Activated CD4-positive, alpha-beta T cell treated with anti-CD3 and anti-CD28 coated beads for 48 hours (primary cell): ENCODE measurements around the gene NRCAM.

ENCODE experiments used
- DNase-seq: peaks from one replicate; pipeline ENCODE4 v3.0.0-alpha.2; 2020

The NRCAM gene

GRCh38 chr7:108190891-108191290 is 265.3 kb downstream of the NRCAM start:
- DNase-seq, result no peak

GRCh38 chr7:108189733-108190388 is 266.4 kb downstream of the NRCAM start:
- no peak for DNase-seq

GRCh38 chr7:108188724-108189123 is 267.5 kb downstream of the NRCAM start:
- no peak for DNase-seq

GRCh38 chr7:108181073-108181985 is 274.9 kb downstream of the NRCAM start:
- DNase-seq, result no peak

GRCh38 chr7:108178398-108178797 is 277.8 kb downstream of the NRCAM start:
- no peak for DNase-seq

GRCh38 chr7:108171164-108171563 is 285.1 kb downstream of the NRCAM start:
- no peak for DNase-seq

- no peak for DNase-seq
These were observed 286.0 kb downstream of the NRCAM start for GRCh38 chr7:108170251-108170650.

- DNase-seq, result no peak
These were observed 288.8 kb downstream of the NRCAM start for GRCh38 chr7:108167460-108167859.

GRCh38 chr7:108166687-108167086 is 289.5 kb downstream of the NRCAM start:
- no peak for DNase-seq

- DNase-seq, result no peak
These were observed 290.5 kb downstream of the NRCAM start for GRCh38 chr7:108165723-108166122.

GRCh38 chr7:108164946-108165345 is 291.3 kb downstream of the NRCAM start:
- no peak for DNase-seq

GRCh38 chr7:108164342-108164741 is 291.9 kb downstream of the NRCAM start:
- no peak for DNase-seq

GRCh38 chr7:108158776-108159175 is 297.5 kb downstream of the NRCAM start:
- no peak for DNase-seq

- DNase-seq, result no peak
These were observed 298.5 kb downstream of the NRCAM start for GRCh38 chr7:108157606-108158335.

- no peak for DNase-seq
These were observed 299.2 kb downstream of the NRCAM start for GRCh38 chr7:108156897-108157605.

- no peak for DNase-seq
These were observed 304.0 kb downstream of the NRCAM start for GRCh38 chr7:108152198-108152597.

- DNase-seq, result no peak
These were observed 306.3 kb downstream of the NRCAM start for GRCh38 chr7:108149908-108150307.

- no peak for DNase-seq
These were observed 307.1 kb downstream of the NRCAM start for GRCh38 chr7:108149119-108149518.

GRCh38 chr7:108147031-108147563 is 309.1 kb downstream of the NRCAM start:
- DNase-seq, result no peak

- peak; percentile 61 for DNase-seq
These were observed 310.0 kb downstream of the NRCAM start for GRCh38 chr7:108146070-108146842.

- no peak for DNase-seq
These were observed 310.8 kb downstream of the NRCAM start for GRCh38 chr7:108145401-108145800.

- no peak for DNase-seq
These were observed 311.3 kb downstream of the NRCAM start for GRCh38 chr7:108144931-108145330.
